Suprapubic skin (tissue), 4 donors: ENCODE data around the gene COL20A1.

Experiments
- EP300 ChIP-seq: sonication (generic); formaldehyde crosslinking; IDR thresholded peaks from one replicate; pipeline ENCODE4 v1.6.1; 2017; ENCODE audit warnings: antibody characterized with exemption
- POLR2A ChIP-seq, 2 donors: fragments of 450-650 bp; IDR thresholded peaks; one replicate each; pipeline ENCODE4 v1.6.1; 2017; ENCODE audit warnings: antibody characterized with exemption in 2 of 2, mild to moderate bottlenecking in 2 of 2, moderate library complexity in 2 of 2
- POLR2AphosphoS5 ChIP-seq, 3 donors: sonication (generic); formaldehyde crosslinking; IDR thresholded peaks; one replicate each; pipeline ENCODE4 v1.6.1; 2017; ENCODE audit warnings: antibody characterized with exemption in 3 of 3
- TF ChIP-seq, protein P1 (sequence below), 2 donors: fragments of 200-600 bp in 1 of 2; fragments of 450-650 bp in 1 of 2; sonication (generic) in 1 of 2; IDR thresholded peaks; one replicate each; pipeline ENCODE4 v1.5.1; 2016 to 2019; ENCODE audit warnings: antibody characterized with exemption in 2 of 2, mild to moderate bottlenecking in 1 of 2, moderate library complexity in 1 of 2

GRCh38 chr20:63329331-63330083 lies 36.5 kb downstream of the COL20A1 start:
- TF ChIP-seq, protein P1, sequence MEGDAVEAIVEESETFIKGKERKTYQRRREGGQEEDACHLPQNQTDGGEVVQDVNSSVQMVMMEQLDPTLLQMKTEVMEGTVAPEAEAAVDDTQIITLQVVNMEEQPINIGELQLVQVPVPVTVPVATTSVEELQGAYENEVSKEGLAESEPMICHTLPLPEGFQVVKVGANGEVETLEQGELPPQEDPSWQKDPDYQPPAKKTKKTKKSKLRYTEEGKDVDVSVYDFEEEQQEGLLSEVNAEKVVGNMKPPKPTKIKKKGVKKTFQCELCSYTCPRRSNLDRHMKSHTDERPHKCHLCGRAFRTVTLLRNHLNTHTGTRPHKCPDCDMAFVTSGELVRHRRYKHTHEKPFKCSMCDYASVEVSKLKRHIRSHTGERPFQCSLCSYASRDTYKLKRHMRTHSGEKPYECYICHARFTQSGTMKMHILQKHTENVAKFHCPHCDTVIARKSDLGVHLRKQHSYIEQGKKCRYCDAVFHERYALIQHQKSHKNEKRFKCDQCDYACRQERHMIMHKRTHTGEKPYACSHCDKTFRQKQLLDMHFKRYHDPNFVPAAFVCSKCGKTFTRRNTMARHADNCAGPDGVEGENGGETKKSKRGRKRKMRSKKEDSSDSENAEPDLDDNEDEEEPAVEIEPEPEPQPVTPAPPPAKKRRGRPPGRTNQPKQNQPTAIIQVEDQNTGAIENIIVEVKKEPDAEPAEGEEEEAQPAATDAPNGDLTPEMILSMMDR (IDR thresholded peaks at IDR 0.05), result no peak
- TF ChIP-seq POLR2A (IDR thresholded peaks at IDR 0.05), result no peak
- no peak for TF ChIP-seq POLR2AphosphoS5 (IDR thresholded peaks at IDR 0.05)
- TF ChIP-seq EP300, result no peak
